Stimulated activated CD4-positive, alpha-beta T cell treated with anti-CD3 and anti-CD28 coated beads, Interleukin-12 subunit alpha, Interleukin-12 subunit beta, amount 100 ng/mL, for 24 hours (primary cell): ENCODE data around the gene S100A16.
A peak's percentile ranks its signal among the peaks of the same experiment; 100 is the strongest.
"Not testable (repeated sequence)": the region's sequence is repeated elsewhere in the genome, so short reads cannot be mapped to it uniquely, and the experiment has no call there.

ENCODE experiments used
- DNase-seq, 2 experiments: peaks; one replicate each; pipeline ENCODE4 v3.0.0-alpha.2; 2020; ENCODE audit warnings: low read depth in 2 of 2

Gene S100A16, protein sequence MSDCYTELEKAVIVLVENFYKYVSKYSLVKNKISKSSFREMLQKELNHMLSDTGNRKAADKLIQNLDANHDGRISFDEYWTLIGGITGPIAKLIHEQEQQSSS

DNA sequence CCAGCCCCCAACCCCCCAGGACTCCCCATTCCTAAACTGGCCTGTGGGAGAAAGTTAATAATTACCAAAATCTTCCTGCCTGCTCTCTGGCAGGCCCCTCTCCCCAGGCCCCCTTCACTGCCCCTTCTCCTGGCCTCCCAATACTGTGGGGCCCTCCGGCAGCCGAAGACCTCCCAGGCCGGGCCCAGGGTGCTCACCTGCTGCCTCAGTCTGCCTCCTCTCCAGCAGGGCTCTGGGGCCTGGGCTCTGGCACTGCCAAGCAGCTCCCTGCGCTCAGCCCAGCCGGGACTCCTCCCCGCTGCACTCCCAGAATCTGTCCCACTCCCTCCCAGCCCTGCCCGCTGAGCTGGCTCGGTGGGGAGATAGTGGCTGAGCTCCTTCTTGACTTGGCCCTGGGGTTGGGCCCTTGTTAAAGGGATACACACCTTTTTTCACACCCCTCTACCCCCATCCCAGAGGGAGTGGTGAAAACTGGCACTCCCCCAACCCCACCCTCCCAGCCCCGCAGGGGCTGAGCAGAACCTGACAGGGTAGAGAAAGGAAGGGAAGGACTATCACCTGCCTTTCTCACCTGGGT is at the start of gene S100A16:
Gene S100A16 (minus strand): TSS at position 383 of the 577 bp plus-strand sequence. CDS start 4,986 bp downstream, outside the sequence.
- DNase-seq, result no peak

DNA sequence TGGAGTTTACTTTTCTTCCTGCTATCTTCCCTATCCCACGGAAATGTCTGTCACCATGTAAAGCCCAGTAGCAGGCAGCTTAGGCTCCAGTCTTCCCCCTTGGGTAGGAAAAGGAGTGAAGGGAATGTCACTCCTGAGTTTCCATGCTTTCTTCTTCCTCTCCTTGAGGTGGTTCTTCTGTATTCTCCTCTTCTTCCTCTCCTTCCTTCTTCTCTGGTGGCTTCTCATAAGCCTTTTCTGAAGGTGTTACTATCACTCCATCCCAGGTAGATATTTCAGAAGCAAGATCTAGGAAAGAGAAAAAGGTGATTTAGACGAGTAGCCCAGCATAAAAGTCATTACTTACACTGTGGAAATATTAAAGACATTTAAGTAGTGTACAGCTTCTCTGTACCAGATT is 49.3 kb upstream of the S100A16 start:
- no peak for DNase-seq

DNA sequence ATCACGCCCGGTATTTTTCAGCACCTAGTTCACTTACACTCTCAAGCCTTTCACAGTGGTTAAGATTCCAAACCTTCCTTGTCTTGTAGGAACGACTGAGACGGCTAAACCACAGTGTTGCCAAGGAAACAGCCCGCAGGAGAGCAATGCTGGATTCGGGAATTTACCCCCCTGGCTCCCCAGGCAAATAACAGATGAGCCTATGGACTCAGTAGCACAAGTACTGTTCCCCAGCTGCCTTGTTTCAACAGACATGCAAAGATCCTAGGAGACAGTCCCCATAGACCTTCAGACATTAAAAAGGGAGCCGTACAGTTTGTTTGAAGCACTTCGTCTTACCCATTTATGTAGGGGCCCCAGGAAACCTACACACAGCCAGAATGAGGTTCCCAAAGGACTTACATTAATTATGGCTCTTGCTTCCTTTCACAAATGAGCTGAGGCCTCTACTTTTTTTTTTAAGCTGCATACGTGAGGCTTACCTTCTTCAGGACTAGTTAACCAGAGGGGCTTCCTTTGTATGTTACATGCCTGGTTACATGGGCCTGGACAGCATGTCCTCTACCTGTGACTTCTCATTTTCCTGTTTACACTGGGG is 48.3 kb upstream of the S100A16 start:
- no peak for DNase-seq

DNA sequence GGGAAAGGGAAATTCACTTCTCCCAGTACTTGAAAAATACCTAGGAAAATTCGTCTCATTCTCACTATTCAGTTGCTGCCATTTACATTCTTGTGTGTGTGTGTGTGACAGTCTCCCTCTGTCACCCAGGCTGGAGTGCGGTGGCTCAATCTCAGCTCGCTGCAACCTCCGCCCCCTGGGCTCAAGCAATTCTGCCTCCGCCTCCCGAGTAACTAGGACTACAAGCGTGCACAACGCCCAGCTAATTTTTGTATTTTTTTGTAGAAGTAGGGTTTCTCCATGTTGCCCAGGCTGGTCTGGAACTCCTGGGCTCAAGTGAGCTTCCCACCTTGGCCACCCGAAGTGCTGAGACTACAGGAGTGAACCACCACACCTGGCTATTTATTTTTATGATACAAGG is 46.7 kb upstream of the S100A16 start:
- no peak for DNase-seq

DNA sequence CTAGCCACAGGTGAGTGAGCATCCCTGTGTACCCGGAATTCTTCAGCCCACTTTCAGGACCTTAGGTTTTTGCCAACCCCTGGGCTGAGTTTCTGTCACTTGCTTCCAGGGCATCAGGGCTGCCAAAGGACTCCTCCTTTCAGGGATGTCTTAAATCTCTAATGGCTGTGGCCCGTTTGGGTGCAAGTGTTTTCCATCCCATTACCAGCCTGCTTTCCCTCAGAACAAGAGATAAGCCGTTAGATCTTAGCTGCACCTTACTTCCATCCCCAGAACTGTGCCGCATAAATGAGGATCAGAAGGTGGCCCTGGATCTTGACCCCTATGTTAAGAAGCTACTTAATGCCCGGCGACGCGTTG is 46.2 kb upstream of the S100A16 start:
- DNase-seq, result no peak

DNA sequence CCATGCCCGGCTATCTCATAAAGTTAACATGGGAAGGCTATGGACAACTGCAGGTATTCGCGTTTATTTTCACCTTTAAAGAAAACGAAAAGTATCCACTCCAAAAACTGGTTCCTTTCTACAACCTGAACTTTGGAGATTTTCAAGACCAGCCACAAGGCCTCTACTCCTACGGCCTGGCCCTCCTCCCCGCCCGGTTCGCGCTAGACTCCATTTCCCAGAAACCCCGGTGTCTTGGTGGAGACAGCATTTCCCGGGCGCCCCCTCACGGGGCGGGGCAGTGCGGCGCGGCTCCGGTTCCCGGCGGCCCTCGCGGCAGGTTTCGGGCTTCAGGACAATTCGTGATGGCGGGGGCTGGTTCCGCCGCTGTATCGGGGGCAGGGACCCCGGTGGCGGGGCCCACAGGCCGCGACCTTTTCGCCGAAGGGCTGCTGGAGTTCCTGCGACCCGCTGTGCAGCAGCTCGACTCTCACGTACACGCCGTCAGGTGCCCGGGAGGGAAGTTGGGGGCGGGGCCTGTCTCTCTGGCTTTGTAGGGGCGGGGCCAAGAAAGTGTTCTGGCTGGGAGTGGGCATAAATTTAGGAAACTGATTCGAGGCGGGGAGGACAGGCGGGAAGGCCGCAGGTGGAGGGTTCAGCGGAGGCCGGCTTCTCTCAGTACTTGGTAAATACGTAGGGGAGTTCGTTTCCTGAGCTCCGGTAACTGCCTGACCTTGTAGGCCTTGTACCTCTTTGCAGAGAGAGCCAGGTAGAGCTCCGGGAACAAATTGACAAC is 45.6 kb upstream of the S100A16 start, which contains the start of gene SNAPIN:
Gene SNAPIN (plus strand): TSS at position 304 of the 775 bp plus-strand sequence. CDS start 41 bp downstream, at position 345.
- DNase-seq, result peak; percentile 78 to 88

DNA sequence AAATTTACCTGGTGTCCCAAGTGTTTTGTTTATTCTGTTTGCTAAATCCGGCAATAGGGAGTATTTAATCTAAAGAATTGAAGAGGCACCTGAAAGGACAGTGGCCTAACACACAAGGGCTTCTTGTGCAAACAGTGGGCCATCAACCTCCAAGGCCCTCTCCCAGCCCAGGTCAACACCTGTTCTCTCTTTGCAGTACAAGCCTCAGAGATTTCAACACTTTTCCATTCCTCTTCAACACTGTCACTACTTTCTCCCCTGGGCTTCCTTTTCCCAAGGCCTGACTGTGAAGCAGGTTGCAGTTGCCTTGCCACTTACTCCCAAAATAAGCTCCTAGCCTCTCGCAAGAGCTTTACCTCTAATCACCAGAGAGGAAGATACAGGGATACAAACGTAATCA is 42.4 kb upstream of the S100A16 start:
- no peak for DNase-seq

DNA sequence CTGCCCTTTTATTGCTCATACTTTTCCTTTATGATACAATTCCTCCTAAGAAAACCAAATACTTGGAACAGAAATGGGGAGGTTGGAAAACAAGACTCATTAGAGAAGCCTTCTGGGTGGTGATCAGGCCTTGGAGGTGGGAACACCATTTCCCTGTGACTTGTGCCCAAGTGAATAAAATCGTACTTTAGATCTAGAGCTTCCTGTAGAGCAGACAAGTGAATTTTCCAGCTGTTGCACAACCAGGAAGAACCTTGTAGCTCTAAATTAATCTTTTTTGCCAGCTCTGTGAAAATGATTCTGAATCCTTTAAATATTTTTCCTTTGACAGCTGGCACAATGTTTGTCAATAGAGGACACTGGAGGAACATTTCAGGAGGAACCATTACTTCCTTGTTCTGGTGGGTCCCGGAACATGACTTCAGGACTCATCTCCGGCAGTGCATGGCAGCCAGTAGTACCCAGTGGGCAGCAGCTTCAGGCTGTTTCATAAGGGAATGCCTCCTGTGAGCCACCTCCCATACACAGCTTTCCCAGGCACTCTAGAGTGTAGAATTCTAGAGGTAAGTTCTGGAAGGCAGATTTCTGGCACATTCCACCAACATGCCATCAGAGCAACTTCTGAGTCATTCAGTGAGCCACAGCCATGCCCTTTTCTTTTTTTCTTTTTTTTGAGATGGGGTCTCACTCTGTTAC is 40.0 kb upstream of the S100A16 start:
- no peak for DNase-seq

DNA sequence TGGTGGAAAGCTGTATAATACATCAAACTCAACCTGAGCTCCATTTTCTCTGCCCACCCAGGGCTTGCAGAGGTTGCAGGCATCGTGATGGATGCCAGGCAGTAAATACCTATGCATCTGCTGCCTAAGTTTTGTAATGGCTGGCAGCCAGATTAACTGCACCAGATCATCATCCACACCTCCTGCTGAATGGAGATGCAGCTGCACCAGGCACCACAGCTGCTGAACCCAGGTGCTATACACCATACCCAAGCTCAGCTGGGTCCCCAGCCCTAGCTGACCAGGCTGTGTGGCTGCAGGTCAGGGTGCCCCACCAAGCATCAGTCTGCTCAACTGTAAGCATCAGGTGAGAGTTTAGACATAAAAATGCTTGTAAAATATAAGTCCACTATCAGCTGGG is 38.8 kb upstream of the S100A16 start:
- DNase-seq, result no peak

DNA sequence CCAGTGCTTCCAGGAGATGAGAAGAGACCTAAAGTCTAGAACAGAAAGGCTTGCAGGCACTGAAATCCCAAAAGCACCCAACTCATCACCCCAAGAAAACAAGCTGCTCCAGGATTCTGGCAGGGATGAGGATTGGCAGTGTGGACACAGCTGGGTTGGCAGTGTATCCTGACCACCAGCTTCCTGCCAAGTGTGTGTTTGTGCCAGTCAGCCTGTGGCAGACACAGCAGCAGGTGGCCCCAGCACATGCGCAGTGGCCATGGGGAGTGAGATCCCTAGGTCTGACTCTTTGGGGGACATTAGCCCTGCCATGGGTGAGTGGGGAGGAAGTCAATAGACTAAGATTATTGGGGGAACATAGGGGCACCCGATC is 36.9 kb upstream of the S100A16 start:
- DNase-seq, result no peak

DNA sequence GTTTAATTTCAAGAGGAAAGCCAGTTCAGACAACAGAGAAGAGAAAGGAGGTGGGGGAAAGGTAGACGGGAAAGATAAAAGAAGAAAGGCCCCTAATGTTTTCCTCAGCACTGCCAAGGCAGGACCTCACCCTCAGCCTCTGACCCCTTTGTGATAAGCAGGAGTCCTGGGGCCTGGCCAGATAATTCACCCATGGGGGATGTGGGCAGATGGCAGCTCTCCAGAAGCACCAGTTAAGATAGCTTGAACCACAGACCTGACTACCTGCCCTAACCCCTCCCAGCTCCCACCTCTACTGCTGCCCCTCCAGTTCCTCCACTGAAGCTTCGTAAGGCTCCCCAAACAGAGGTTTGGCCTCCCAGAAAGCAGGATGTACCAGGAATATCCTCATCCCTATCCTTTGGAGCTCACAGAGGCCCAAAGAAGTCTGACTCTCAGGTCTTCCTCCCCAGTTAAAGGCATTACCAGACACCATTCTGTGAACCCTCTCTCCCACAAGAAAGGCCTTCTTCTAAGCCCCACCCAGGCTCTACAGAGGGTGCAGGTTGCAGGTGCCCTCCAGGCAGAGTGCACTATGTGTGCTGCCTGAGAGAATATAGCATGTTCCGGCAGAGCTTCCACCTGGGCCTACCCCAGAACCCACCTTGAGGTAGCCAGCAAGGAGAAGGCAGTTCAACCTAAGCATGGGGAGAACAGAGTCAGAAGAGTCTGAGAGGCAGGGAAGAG is 36.4 kb upstream of the S100A16 start:
- DNase-seq, result no peak

DNA sequence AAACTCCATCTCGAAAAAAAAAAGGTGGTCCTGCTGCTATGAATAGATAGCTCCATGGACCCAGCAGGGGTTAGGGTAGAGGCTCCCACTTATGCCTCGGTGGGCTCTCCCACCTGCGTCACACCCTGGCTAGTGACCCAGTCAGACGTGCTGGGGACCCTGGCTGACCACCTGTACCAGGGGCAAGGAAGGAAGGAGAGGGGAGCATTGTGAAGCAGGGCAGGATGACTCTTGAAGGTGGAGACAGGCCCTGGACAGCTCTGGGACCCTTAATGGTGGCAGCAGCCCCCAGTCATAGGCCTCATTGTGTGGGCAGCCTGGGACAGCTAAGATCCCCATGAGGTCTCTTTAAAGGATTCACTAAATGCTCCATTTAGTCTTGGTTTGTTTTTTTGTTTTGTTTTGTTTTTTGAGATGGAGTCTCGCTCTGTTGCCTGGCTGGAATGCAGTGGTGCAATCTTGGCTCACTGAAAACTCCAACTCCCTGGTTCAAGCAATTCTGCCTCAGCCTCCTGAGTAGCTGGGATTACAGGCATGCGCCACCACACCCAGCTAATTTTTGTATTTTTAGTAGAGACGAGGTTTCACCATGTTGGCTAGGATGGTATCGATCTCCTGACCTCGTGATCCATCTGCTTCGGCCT is 35.2 kb upstream of the S100A16 start:
- DNase-seq, result no peak

DNA sequence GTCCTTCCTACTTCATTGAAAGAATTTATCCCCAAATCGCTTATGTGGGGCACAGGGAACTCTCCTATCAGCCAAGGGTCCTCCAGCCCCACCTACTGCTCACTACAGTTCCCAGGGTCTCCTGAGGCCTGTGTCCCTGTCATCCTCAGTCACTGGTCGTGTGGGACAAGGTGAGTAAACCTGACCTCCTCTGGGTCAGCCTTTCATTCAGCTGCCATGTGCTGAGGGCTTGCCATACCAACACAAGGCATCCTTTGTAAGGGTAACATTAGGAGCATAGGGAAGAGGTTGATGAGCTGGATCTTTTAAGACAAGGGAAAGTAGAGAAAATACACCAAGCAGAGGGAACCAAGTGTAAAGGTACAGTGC is 34.4 kb upstream of the S100A16 start:
- no peak for DNase-seq

DNA sequence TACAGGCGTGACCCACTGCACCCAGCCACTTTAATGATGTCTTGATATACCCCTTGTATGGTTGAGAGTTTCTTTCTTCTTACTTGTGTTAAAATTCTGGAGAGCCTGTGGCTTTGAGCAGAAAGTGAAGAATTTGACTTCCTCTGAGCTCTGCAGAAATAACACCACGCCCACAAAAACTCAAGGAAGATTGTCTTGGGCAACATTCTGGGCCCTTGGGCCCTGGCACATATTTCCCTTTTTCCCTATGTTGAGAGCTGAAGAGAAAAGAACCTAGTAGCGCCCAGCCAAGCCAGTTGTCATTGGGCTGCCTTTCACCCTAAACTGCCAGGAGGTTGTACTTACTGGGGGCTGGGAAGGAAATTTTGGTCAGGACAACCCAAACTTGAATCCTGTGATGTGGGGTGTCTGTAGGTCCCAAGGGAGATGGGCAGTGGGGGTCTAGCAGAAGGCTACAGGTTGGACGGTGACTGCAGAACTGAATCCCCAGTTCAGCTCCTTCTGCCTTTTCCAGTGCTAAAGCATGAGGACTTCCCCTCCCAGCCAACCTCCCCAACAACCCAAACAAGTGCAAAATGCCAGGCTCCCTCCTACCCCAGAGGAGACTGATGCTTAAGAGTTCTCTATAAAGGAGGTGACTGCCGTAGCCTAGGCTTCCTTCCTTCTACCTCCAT is 33.9 kb upstream of the S100A16 start:
- no peak for DNase-seq

DNA sequence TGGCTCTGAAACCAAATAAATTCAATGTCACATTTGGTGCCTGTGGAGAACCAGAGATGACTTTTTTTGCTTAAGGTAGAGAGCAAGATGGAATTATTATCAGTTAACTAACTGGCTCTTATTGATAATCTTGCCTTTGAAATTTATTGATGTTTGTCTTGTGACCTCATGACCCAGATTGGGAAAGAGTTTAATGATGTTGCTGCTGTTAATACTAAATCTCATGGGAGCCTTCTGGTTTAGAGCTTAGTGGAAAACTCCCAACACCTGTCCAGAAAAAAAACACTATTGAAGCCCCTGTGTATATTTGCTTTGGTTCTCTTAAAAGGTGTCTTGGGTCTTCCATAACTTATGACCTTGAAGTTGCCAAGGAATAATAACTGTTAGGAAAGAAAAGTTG is 30.9 kb upstream of the S100A16 start:
- no peak for DNase-seq

DNA sequence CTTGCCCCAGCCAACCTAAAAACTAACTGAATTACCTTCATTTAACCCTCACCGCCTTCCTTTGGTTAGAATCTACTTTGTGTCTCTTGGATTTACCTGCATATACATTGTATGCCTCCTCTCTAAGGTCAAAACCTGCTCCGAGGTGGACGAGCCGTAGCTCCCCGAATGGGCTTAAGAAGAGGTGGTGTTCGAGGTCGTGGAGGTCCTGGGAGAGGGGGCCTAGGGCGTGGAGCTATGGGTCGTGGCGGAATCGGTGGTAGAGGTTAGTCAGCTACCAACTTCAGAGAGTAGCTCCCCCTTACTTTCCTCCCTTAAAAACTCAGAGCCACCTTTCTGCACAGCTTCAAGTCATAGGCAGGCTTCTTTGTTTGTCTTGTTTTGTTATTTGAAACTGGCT is 30.2 kb upstream of the S100A16 start:
- no peak for DNase-seq

DNA sequence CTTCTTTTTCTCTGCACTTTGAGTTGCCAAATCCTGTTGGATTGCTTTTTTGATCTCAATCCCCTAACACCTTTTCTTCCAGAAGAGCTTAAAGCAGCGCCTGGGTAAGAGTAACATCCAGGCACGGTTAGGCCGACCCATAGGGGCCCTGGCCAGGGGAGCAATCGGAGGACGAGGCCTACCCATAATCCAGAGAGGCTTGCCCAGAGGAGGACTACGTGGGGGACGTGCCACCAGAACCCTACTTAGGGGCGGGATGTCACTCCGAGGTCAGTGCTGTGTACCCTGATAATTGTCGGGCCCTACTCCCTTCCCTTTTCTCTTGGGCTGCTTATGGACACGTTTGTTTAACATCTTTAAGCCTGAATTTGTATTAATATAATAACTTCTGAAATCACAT is 29.2 kb upstream of the S100A16 start:
- no peak for DNase-seq

DNA sequence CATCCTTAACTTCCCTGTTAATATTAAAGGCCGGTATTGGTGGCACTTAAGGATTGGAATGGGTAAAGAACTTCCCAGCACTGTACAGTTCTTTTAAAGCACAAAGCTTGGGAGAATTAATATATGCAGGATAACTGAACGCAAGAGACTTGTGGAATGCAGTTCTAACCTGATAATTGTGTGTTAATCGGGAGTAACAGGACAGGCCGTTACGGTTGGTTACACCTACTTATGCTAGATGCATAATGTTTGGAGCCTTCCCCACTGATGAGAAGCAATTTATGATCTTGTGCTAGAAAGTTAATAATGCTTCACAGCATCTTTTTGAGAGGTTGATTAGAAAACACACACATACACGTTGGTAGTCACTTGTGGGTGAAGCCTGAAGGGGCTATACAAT is 27.9 kb upstream of the S100A16 start:
- DNase-seq, result no peak

DNA sequence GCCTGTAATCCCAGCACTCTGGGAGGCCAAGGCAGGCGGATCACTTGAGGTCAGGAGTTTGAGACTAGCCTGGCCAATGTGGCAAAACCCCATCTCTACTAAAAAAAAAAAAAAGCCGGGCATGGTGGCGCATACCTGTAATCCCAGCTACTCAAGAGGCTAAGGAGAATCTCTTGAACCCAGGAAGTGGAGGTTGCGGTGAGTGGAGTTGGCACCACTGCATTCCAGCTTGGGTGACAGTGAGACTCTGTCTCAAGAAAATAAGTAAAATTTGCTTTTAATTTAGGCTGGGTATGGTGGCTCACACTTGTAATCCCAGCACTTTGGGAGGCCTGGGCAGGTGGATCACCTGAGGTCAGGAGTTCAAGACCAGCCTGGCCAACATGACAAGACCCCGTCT is 27.3 kb upstream of the S100A16 start:
- DNase-seq, result not testable (repeated sequence)

DNA sequence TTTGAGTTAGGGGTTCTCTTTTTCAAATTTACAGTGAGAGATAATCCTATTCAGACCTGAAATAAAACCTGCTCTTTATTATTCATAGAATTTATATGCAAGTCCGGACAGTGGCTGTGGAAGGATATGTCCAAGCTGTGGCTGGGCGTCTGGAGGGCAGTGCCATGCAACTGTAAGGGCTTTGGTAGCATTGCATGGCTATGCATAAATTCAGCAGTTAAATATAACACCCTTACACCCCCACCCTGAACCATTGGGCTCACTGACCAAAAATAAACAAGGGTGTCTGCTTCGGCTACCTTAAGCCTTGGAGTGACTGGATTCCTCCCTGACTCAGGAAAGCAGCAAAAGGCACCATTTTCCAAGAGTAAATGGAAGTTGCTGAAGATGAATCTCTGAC is 26.3 kb upstream of the S100A16 start:
- no peak for DNase-seq

DNA sequence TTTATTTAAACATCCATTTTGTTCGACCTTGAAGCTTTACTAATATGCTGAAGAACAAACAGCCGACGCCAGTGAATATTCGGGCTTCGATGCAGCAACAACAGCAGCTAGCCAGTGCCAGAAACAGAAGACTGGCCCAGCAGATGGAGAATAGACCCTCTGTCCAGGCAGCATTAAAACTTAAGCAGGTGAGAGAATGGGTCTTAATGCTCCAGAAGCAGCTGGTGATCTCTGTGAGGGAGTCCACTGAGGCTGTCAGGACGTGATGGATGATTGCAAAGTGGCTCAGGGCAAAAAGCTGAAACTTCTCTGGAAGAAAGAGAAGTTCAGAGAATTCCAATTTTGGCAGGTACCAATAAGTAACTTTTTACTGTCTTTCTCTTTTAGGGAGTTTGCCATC is 25.3 kb upstream of the S100A16 start:
- no peak for DNase-seq
